OCI-LY3 (cell line): ENCODE data around the gene SORBS1.

Source experiments
- H2AFZ ChIP-seq: fragments of 200-600, 300-600 bp; shearing (Covaris generic); 2 replicates; pipeline ENCODE4 v1.6.0; 2014; ENCODE audit warnings: antibody characterized with exemption, low read depth, low read length
- H3K27ac ChIP-seq: fragments of 200-600, 300-600 bp; sonication (generic); 2 replicates; pipeline ENCODE4 v1.5.1; 2014; ENCODE audit warnings: mild to moderate bottlenecking, low read length, moderate library complexity, mixed read lengths
- H3K27me3 ChIP-seq: fragments of 200-600, 300-600 bp; sonication (generic); 2 replicates; pipeline ENCODE4 v1.6.1; 2014; ENCODE audit warnings: low read depth, low read length, mixed read lengths
- H3K36me3 ChIP-seq: fragments of 200-600, 300-600 bp; sonication (generic); replicated peaks from 2 replicates; pipeline ENCODE3; 2014; ENCODE audit warnings: low read depth, low read length, mixed read lengths
- H3K4me1 ChIP-seq: fragments of 300-600, 200-600 bp; sonication (generic); 2 replicates; pipeline ENCODE4 v1.6.1; 2014; ENCODE audit warnings: low read length, mixed read lengths
- H3K4me2 ChIP-seq: fragments of 200-600, 300-600 bp; sonication (generic); 2 replicates; pipeline ENCODE4 v1.6.1; 2014; ENCODE audit warnings: low read length, mixed read lengths
- H3K4me3 ChIP-seq: fragments of 300-600, 200-600 bp; sonication (generic); 2 replicates; pipeline ENCODE4 v1.5.1; 2014; ENCODE audit warnings: antibody characterized with exemption, mild to moderate bottlenecking, low read length, moderate library complexity
- H3K79me2 ChIP-seq: fragments of 300-600, 200-600 bp; shearing (Covaris generic); 2 replicates; pipeline ENCODE4 v1.6.1; 2014; ENCODE audit warnings: mild to moderate bottlenecking, low read length, mixed read lengths
- H3K9ac ChIP-seq: fragments of 300-600, 200-600 bp; shearing (Covaris generic); 2 replicates; pipeline ENCODE4 v1.6.0; 2014; ENCODE audit warnings: mild to moderate bottlenecking, low read length, moderate library complexity
- H3K9me3 ChIP-seq: fragments of 200-600, 300-600 bp; shearing (Covaris generic); 2 replicates; pipeline ENCODE4 v1.6.1; 2014; ENCODE audit warnings: low read length, mixed read lengths; ENCODE audit not compliant: insufficient read depth
- H4K20me1 ChIP-seq: fragments of 200-600, 300-600 bp; sonication (generic); 2 replicates; pipeline ENCODE4 v1.6.1; 2016; ENCODE audit warnings: low read length, mixed read lengths; ENCODE audit not compliant: insufficient read depth
- EZH2phosphoT487 ChIP-seq: fragments of 200-600 bp; shearing (Covaris generic); IDR thresholded peaks from 2 replicates; pipeline ENCODE4 v1.6.1; 2018; ENCODE audit warnings: antibody characterized with exemption, mixed run types, low read depth
- TF ChIP-seq, protein P1 (sequence below): fragments of 200-600, 300-600 bp; sonication (generic); IDR thresholded peaks from 2 replicates; pipeline ENCODE4 v1.5.1; 2014; ENCODE audit warnings: antibody characterized with exemption, low read length, low read depth

Gene SORBS1

DNA sequence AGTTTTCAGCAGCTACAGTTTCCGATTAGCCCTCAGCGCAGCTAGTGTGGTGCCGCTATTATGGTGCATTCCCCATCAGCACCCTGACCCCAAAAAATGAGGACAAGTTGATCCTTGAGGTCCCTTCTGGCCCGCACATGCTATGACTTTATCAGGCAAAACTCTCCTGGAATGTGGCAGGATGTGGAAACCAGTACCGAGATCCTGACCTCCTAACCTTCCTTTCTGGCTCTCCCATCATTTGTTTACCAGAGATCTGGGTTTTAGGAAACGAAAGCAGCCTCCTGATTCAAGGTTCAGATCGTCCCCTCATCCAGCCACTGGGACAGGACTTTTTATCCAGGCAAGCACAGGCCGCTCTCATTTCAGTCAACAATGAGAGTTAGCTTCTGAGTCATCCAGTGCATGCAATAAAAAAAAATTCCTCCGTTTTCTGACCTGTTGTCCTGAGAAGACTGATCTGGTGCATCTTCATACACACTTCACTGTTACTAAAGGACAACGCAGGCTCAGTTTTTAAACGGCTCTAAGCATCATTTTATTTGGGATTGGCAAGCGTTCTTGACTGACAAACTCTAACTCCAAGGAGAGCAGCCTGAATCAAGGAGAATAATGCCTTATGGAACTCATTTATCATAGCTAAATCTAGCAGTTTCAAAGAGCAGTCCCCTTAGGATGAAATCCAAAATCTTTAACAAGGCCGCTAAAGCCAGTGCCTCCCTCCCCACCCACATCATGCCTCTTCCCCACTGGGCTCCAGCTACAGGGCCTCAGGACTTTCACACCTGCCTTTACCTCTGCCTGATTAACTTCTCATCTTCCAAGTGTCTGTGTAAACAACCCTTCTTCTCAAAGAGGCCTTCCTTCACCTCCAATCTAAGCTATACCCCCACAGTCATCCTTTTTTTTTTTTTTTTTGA is 287.5 kb downstream of the SORBS1 start:
- TF ChIP-seq, protein P1, sequence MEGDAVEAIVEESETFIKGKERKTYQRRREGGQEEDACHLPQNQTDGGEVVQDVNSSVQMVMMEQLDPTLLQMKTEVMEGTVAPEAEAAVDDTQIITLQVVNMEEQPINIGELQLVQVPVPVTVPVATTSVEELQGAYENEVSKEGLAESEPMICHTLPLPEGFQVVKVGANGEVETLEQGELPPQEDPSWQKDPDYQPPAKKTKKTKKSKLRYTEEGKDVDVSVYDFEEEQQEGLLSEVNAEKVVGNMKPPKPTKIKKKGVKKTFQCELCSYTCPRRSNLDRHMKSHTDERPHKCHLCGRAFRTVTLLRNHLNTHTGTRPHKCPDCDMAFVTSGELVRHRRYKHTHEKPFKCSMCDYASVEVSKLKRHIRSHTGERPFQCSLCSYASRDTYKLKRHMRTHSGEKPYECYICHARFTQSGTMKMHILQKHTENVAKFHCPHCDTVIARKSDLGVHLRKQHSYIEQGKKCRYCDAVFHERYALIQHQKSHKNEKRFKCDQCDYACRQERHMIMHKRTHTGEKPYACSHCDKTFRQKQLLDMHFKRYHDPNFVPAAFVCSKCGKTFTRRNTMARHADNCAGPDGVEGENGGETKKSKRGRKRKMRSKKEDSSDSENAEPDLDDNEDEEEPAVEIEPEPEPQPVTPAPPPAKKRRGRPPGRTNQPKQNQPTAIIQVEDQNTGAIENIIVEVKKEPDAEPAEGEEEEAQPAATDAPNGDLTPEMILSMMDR: no peak
- Histone ChIP-seq H3K4me2 (no peak overlapping the region), H3K27me3 (no peaks in the 10 kb centered on the region), H3K27ac (no peak overlapping the region), H3K9me3 (no peaks in the 10 kb centered on the region), H3K4me3 (no peak overlapping the region), H2AFZ (no peak overlapping the region), H3K9ac (no peak overlapping the region), H3K79me2 (no peaks in the 10 kb centered on the region), H3K4me1 (no peaks in the 10 kb centered on the region), H4K20me1 (no peaks in the 10 kb centered on the region), H3K36me3 (no peaks in the 10 kb centered on the region)

DNA sequence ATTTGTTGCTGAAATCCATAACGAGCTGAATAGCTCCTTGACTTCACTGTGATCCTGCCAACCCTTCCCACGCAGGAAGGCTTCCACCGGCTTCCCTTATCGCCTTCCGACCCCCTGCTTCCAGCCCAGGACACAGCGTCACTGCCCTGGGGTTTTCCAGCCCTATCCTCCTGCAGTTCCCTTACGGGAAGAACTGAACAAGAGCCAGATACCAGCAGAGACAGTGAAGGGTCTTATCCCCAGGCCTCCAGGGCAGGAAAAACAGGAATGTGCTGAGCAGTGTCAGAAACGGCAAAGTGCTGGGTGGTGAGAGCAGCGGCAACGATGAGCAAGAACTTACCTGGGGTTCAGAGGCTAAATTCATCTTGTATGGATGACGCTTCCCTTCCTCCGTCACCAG is 292.7 kb downstream of the SORBS1 start:
- H3K4me3 ChIP-seq: no peak overlapping the region
- H3K27ac ChIP-seq: no peak overlapping the region
- no peak for TF ChIP-seq EZH2phosphoT487
- TF ChIP-seq, protein P1: no peak
- H4K20me1 ChIP-seq: no peaks in the 10 kb centered on the region
- H3K4me2 ChIP-seq: no peak overlapping the region
- H3K36me3 ChIP-seq: no peaks in the 10 kb centered on the region
- no peaks in the 10 kb centered on the region for H3K9me3 ChIP-seq
- no peak overlapping the region for H2AFZ ChIP-seq
- no peaks in the 10 kb centered on the region for H3K27me3 ChIP-seq
- no peaks in the 10 kb centered on the region for H3K4me1 ChIP-seq
- H3K9ac ChIP-seq: no peak overlapping the region
- H3K79me2 ChIP-seq: no peaks in the 10 kb centered on the region

DNA sequence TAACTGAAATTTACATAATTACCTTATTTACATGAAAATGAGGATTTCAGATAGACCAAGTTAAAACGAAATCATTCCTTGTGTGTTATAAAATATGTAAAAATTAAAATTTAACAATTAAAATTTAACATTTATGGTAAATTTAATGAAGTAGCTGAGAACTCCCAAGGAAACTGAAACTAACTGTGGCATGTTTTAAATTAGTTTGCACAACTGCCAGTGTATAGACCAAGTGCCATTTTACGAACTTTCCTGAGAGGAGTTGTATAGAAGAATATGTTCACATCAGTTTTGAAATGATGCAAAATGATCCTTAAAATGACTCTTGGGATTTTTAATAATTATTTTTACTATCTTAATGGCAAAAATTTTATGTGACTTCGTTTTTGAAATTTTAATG is 293.9 kb downstream of the SORBS1 start:
- Histone ChIP-seq H3K4me1 (no peaks in the 10 kb centered on the region), H2AFZ (no peak overlapping the region), H3K79me2 (no peaks in the 10 kb centered on the region), H4K20me1 (no peaks in the 10 kb centered on the region), H3K27me3 (no peaks in the 10 kb centered on the region), H3K9me3 (no peaks in the 10 kb centered on the region), H3K27ac (no peak overlapping the region), H3K9ac (no peak overlapping the region), H3K4me2 (no peak overlapping the region), H3K36me3 (no peaks in the 10 kb centered on the region), H3K4me3 (no peak overlapping the region)
- TF ChIP-seq, protein P1: no peak
- TF ChIP-seq EZH2phosphoT487: no peak

DNA sequence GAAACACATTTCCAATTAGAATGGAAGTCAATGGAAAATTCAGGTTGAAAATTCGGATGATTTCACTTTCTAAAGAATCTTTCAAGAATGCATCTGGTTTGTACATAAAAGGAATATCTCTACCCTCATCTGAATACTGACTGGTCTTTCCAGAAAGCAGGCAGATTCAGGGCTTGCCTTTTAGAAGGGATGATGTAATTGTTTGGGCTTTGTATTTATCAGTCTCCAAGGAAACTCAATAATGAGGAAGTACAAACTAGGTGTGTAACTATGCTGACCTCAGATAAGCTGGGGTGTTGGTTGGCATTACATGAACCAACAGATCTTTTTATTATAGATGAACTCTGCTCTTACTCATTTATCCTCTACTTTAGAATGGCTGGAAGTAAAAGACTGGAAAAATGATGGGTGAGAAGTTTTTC is 294.5 kb downstream of the SORBS1 start:
- no peak overlapping the region for H3K4me3 ChIP-seq
- no peaks in the 10 kb centered on the region for H4K20me1 ChIP-seq
- no peaks in the 10 kb centered on the region for H3K79me2 ChIP-seq
- no peaks in the 10 kb centered on the region for H3K9me3 ChIP-seq
- H3K27ac ChIP-seq: no peak overlapping the region
- no peaks in the 10 kb centered on the region for H3K27me3 ChIP-seq
- no peak overlapping the region for H3K9ac ChIP-seq
- H3K4me1 ChIP-seq: no peaks in the 10 kb centered on the region
- no peak overlapping the region for H3K4me2 ChIP-seq
- H2AFZ ChIP-seq: no peak overlapping the region
- H3K36me3 ChIP-seq: no peaks in the 10 kb centered on the region
- TF ChIP-seq EZH2phosphoT487: no peak
- TF ChIP-seq, protein P1: no peak
